ENCODE measurements around the gene INO80E.

The INO80E gene

GRCh38 chr16:30052671-30053372 lies 56.8 kb downstream of the INO80E start:
- Histone ChIP-seq H3K9me2 (replicated peaks; ENCODE audit: low read depth, low read length) (no peaks in the 10 kb centered on the region), H3K4me2 (ENCODE audit: low read depth, low read length, poor library complexity, severe bottlenecking) (peak overlapping the region; percentile 99), H3K27me3 (ENCODE audit: insufficient read depth, low read length, poor library complexity, severe bottlenecking) (no peaks in the 10 kb centered on the region), H3K79me2 (ENCODE audit: insufficient read depth, low read length) (peaks cover 19% of the 10 kb centered on the region), H3K36me3 (ENCODE audit: insufficient read depth, low read length) (no peaks in the 10 kb centered on the region), H2AFZ (ENCODE audit: low read length) (peak overlapping the region; percentile 85), H3K9ac (ENCODE audit: low read depth, low read length, poor library complexity, severe bottlenecking) (peak overlapping the region; percentile 88), H3K4me1 (ENCODE audit: insufficient read depth, low read length, poor library complexity, severe bottlenecking) (peaks cover 20% of the 10 kb centered on the region), H3F3A (ENCODE audit: low read depth) (no peaks in the 10 kb centered on the region), H3K4me3 (ENCODE audit: low read length, poor library complexity, severe bottlenecking) (peak overlapping the region; percentile 88), H4K20me1 (ENCODE audit: insufficient read depth, low read length, poor library complexity, severe bottlenecking) (no peaks in the 10 kb centered on the region), H3K9me3 (ENCODE audit: insufficient read depth, low read depth, low read length) (no peaks in the 10 kb centered on the region)
- TF ChIP-seq EZH2phosphoT487 (IDR thresholded peaks at IDR 0.05; ENCODE audit: borderline replicate concordance) (no peak), CTCF (conservative IDR thresholded peaks at IDR 0.05; ENCODE audit: low read length) (no peak)

- Histone ChIP-seq H3K4me1 (ENCODE audit: insufficient read depth, low read length, poor library complexity, severe bottlenecking) (peaks cover 20% of the 10 kb centered on the region), H3K4me2 (ENCODE audit: low read depth, low read length, poor library complexity, severe bottlenecking) (peak overlapping the region; percentile 99), H2AFZ (ENCODE audit: low read length) (peak overlapping the region; percentile 85), H3K79me2 (ENCODE audit: insufficient read depth, low read length) (peaks cover 19% of the 10 kb centered on the region), H3K4me3 (ENCODE audit: low read length, poor library complexity, severe bottlenecking) (peak overlapping the region; percentile 88), H3K36me3 (ENCODE audit: insufficient read depth, low read length) (no peaks in the 10 kb centered on the region), H3K27me3 (ENCODE audit: insufficient read depth, low read length, poor library complexity, severe bottlenecking) (no peaks in the 10 kb centered on the region), H3K9me2 (replicated peaks; ENCODE audit: low read depth, low read length) (no peaks in the 10 kb centered on the region), H3K9me3 (ENCODE audit: insufficient read depth, low read depth, low read length) (no peaks in the 10 kb centered on the region), H4K20me1 (ENCODE audit: insufficient read depth, low read length, poor library complexity, severe bottlenecking) (no peaks in the 10 kb centered on the region), H3K9ac (ENCODE audit: low read depth, low read length, poor library complexity, severe bottlenecking) (peak overlapping the region; percentile 88), H3F3A (ENCODE audit: low read depth) (no peaks in the 10 kb centered on the region)
- TF ChIP-seq EZH2phosphoT487 (IDR thresholded peaks at IDR 0.05; ENCODE audit: borderline replicate concordance) (no peak), CTCF (conservative IDR thresholded peaks at IDR 0.05; ENCODE audit: low read length) (no peak)
Observed at GRCh38 chr16:30053376-30054015, 57.5 kb downstream of the INO80E start.

GRCh38 chr16:30054451-30054850 lies 58.4 kb downstream of the INO80E start:
- Histone ChIP-seq H3K4me3 (ENCODE audit: low read length, poor library complexity, severe bottlenecking) (peak overlapping the region; percentile 53), H3K27me3 (ENCODE audit: insufficient read depth, low read length, poor library complexity, severe bottlenecking) (no peaks in the 10 kb centered on the region), H3K9me3 (ENCODE audit: insufficient read depth, low read depth, low read length) (no peaks in the 10 kb centered on the region), H3K9ac (ENCODE audit: low read depth, low read length, poor library complexity, severe bottlenecking) (peak overlapping the region; percentile 9), H3K4me1 (ENCODE audit: insufficient read depth, low read length, poor library complexity, severe bottlenecking) (peaks cover 20% of the 10 kb centered on the region), H2AFZ (ENCODE audit: low read length) (peak overlapping the region; percentile 63; the same call in 1 of the 2 replicates), H3K36me3 (ENCODE audit: insufficient read depth, low read length) (no peaks in the 10 kb centered on the region), H3F3A (ENCODE audit: low read depth) (no peaks in the 10 kb centered on the region), H4K20me1 (ENCODE audit: insufficient read depth, low read length, poor library complexity, severe bottlenecking) (no peaks in the 10 kb centered on the region), H3K4me2 (ENCODE audit: low read depth, low read length, poor library complexity, severe bottlenecking) (peak overlapping the region; percentile 68), H3K9me2 (replicated peaks; ENCODE audit: low read depth, low read length) (no peaks in the 10 kb centered on the region), H3K79me2 (ENCODE audit: insufficient read depth, low read length) (peaks cover 19% of the 10 kb centered on the region)
- TF ChIP-seq CTCF (conservative IDR thresholded peaks at IDR 0.05; ENCODE audit: low read length) (no peak), EZH2phosphoT487 (IDR thresholded peaks at IDR 0.05; ENCODE audit: borderline replicate concordance) (no peak)

Measured in Loucy (cell line).